GM04504 (cell line): ENCODE measurements around the gene KPRP.

Experiments
- DNase-seq: peaks from one replicate; pipeline ENCODE4 v3.0.0-alpha.2; 2012; ENCODE audit warnings: low read depth

Gene KPRP

DNA sequence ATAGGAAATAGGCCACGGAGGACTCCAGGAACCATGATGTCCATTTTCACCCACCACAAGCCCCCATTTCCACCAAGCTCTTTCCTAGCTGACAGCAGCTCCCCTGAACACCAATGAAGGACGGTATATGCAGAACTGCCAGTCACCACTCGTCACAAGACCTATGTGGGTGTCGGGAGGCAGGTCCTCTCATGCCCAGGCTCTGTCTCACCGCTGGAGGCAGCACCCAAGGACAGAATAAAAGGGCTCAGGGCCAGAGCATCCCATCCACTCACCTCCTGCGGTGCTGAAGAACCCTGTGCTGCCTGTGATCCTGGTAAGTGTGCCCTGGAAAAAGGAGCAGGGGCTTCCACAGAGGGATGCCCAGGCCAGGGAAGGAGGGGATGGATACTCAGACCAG, 17.1 kb downstream of the KPRP start, which contains the start of gene LCE1F:
TSS of gene LCE1F (plus strand) at position 266 of the 400 bp plus-strand sequence. CDS start 1,232 bp downstream, outside the sequence.
- DNase-seq: no peak

DNA sequence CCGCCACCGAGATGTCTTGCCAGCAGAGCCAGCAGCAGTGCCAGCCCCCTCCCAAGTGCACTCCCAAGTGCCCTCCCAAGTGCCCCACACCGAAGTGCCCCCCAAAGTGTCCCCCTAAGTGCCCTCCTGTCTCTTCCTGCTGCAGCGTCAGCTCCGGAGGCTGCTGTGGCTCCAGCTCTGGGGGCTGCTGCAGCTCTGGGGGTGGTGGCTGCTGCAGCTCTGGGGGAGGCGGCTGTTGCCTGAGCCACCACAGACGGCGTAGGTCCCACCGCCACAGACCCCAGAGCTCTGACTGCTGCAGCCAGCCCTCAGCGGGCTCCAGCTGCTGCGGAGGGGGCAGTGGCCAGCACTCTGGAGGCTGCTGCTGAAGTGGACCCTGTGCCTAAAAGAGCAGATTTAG, 18.5 kb downstream of the KPRP start:
- DNase-seq: no peak

DNA sequence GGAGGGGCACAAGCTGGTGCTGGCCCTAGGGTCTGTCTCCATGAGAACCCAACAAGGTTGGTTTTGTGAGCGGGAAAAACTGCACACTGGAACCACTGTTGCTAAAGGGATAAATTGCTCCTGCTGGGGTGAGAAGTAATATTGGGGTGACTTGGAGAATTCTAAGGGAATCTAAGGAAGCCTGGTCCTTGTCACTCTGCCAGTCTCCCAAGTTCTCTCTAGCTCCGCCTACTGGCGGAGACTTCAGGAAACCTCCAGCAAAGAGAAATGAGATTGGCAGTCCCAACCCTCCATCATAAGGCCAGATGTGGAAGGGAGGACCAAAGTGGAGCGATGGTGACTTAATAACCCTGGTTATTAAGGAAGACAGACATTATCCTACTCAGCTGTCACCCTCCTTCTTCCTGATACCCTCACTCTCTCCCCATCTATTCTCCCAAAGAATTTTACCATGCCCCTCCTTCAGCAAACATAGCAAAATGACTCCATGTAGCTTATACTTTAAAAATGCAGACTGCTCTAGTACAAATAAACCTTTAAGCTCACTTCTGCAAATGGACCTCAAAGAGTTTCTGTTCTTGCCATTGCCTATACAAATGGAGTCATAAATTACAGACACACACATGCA, 19.8 kb downstream of the KPRP start:
- no peak for DNase-seq

DNA sequence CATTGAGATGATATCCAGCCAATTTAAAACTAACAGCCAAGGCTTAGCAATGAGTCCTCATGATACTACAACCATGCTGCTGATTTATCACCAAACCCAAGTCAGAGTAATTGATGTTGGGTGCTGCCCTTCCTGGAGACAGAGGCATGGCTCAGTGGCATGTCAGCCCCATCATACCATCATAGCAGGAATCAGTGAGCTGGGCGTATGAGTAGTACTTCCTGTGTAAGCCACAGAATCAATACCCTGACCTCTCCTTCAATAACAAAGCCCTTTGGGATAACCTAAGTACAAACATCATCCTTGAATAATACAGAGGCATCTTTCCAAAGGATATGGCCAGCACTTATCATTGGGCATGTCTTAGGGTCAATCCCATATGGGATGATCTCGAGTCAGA, 25.3 kb downstream of the KPRP start:
- DNase-seq: no peak

DNA sequence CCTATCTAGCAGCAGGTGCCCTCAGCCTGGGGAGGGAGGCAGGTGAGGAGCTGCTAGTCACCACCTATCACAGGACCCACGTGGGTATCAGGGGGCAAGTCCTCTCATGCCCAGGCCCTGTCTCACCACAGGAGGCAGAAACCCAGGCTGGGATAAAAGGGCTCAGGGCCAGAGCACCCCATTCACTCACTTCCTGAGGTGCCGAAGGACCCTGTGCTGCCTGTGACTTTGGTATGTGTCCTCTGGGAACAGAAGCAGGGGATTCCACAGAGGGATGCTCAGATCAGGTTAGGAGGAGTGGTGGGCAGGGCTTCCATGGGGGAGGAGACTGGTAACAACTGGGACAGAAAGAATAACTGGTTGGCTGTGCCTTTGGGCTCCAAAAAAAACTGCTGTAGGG, 28.3 kb downstream of the KPRP start, which contains the start of gene LCE1E:
TSS of gene LCE1E (plus strand) at position 181 of the 400 bp plus-strand sequence. CDS start 1,043 bp downstream, outside the sequence.
- DNase-seq: no peak

DNA sequence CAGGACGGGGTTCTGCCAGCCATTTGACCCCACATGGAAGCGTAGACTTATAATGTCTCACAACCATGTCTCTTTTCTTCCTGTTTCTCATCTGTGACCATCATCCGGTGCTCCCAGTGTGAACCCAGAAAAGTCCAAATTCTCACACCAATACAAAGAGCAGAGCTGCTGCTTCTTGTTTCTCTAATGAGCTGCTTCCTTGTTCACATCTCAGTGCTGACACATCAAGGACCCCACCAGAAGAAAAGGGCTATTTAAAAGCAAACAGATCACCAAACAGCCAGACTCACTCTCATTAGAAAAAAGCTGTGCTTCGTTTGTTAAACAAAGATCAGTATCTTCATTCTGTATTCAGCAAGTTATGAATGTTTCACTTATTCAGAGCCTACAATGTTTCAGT, 37.9 kb downstream of the KPRP start:
- no peak for DNase-seq

DNA sequence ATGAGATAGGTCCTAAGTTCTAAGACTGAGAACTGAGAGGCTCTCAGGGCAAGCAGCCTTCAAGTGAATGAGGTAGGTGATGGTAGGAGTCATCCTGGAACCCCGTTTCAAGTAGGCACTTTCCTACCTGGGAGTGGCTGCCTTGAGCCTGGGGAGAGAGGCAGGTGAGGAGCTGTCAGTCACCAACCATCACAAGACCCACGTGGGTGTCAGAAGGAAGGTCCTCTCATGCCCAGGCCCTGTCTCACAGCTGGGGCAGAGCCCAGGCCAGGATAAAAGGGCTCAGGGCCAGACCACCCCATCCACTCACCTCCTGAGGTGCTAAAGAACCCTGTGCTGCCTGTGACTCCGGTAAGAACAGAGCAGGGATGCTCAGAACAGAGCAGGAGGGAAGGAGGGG, 38.6 kb downstream of the KPRP start, which contains the start of gene LCE1D:
TSS of gene LCE1D (plus strand) at position 301 of the 400 bp plus-strand sequence. CDS start 1,074 bp downstream, outside the sequence.
- DNase-seq: no peak

DNA sequence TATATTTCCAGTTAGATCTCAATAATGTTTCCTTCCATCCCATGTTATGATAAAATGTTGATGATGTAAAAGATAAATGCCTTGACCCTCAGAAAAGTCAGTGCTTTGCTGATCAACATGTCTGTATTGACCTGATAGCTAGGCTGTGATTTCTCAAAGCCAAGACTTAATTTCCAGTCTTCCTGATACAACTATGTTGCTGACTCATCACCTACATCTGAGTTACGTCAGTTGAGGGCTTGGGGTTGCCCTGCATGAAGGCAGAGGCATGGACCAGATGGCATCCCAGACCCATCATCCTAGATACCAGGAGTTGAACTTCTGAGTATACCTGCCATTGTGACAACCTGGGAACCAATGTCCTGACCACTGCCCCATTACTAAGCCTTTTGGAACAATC, 43.5 kb downstream of the KPRP start:
- DNase-seq: no peak

DNA sequence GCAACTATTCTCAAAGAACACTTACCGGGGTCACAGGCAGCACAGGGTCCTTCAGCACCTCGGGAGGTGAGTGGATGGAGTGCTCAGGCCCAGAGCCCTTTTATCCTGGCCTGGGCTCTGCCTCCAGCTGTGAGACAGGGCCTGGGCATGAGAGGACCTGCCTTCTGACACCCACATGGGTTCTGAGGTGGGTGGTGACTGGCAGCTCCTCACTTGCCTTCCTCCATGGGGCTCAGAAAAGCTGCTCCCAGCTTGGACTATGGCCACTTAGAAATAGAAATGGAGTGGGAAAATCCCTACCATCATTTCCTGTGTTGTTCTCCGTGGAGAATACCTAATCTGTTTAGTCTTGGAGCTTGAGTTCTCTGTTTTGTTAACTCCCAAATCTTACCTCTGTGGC, 48.8 kb downstream of the KPRP start, which contains the start of gene LCE1C:
TSS of gene LCE1C (minus strand) at position 76 of the 400 bp plus-strand sequence. CDS start 1,173 bp downstream, outside the sequence.
- DNase-seq: no peak

DNA sequence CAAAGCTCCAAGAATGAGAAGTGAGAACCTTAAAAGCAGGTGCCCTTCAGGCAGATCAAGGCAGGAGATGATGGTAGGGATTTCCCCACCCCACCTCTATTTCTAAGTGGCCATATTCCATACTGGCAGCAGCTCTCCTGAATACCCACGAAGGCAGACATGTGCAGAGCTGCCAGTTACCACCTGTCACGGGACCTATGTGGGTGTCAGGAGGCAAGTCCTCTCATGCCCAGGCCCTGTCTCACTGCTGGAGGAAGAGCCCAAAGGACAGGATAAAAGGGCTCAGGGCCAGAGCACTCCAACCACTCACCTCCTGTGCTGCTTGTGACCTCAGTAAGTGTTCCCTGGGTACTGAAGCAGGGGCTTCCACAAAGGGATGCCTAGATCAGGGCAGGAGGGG, 53.2 kb downstream of the KPRP start:
- DNase-seq: no peak
